Activated CD4-positive, CD25-positive, alpha-beta regulatory T cell treated with anti-CD3 and anti-CD28 coated beads, Interleukin-2, amount 50 U/mL, for 72 hours (primary cell): ENCODE measurements around the gene IVD.
A peak's percentile ranks its signal among the peaks of the same experiment; 100 is the strongest.

ENCODE experiments used
- DNase-seq: peaks from one replicate; pipeline ENCODE4 v3.0.0; 2021

Gene IVD

DNA sequence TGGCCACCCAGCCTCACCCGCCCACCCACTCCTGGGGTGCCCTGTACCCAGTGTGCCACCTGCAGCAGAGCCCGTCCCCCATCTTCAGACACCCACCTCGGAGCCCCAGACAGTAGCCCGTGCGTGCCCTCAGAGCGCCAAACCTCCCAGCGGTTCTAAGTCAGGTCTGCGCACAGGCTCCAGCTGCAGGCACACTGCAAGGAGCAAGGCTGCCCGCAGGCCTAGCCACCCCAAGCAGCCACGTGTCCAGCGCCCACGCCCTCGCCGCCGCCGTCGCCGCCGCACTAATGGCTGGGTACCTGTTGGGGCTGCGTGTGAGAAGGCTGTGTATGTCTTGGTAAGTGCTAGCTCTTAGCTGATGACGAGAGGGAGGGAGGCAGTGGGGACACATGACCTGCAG is 56.4 kb downstream of the IVD start:
- DNase-seq: no peak

DNA sequence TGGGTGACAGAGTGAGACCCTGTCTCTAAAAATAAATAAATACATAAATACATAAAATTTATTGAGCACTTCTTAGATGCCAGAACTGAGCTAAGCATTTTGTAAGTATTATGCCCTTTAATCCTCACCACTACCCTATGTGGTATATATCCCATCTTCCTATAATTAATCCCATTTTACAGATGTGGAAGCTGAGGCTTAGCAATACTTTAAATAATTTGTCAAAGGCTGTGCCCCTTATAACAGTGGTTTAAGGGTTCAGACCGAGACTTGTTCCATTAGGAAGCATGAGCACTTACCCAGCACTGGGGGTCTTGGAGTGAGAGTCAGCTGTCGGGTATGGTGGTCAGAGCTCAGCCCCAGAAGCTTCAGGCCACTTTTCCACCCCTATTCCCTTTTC is 57.7 kb downstream of the IVD start:
- no peak for DNase-seq

- DNase-seq: no peak
These were observed 58.4 kb downstream of the IVD start for GRCh38 chr15:40463886-40464545.

DNA sequence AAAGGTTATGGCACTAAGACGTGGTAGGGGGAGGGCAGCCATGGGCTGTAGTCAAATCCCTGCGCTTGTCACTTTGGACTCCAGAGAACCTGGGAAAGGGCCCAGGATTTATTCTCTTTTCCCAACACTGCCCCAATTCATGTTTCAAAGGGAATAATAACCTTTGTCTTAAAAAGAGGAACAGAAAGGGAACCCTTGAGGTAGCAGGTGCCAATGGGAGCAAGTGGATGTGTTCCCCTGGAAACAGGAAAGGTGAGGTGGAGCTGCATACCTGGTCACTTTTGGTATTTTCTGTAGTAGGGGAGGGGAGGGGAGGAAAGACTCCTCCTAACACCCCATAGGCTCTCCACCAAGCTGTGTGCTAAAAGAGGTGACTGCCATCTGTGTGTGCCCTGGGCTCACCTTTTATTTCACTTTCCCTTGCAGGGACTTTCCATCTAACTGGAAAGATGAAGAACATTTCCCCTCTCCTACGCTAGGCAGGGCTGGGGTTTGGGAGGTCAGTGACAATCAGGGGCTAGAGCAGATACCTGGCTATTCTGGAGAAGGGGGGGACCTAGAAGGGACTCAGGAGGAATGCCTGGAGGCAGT is 59.1 kb downstream of the IVD start:
- no peak for DNase-seq

GRCh38 chr15:40465939-40466338 is 60.3 kb downstream of the IVD start:
- DNase-seq: no peak

DNA sequence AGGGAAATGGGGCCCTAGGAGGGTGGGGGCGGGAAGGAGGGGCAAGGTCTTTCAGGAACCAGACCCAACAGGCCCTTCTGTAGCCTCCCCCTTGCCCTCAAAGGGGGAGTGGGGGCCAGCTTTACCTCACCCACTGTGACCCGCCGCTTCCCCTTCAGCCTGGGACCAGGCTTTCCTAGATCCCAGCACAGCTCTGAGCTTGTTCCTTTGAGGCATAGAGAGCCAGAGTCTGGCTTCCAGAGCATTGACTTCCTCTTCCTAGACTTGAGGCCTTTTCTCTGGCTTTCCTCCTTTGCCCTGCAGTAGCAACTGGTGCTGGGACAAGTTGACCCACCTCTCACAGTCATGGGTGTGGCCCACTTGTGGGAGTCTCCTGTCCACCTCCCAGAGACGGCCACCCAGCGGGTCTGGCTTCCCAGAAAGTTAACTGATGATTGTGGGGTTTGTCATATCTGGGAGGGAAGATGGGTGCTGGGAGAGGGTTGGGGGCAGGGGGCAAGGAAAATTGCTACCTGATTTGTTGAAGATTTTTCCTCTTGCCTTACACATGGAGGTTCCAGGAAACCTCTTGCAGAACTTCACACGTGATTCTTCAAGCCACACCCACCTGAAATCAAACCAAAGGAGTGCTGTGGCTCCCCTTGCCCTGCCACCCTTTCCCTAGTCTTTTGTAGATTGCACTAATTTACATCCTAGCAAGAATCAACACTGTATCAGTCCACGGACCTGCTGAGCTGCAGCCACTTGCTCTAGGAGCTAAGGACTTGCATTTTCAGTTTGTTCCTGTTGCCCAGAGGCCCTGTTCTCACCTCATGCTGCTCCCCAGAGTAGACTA is 61.0 kb downstream of the IVD start:
- DNase-seq: no peak

DNA sequence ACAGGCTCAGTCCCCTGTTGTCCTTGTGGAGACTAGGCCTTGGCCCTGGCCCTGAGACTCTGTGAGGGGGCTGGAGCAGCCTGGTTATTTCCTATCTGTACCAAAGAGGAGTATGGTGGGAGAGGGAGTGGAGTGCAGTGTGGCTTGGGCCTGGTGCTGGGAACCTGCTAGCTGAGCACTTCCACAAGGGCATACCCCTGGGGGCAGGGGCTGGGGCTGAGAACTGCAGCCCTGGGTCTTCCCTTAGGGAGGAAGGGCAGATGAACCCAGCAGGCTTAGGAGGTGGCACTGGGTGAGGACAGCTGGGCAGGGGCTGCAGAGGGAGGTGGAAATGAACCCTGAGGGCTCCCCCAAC is 61.6 kb downstream of the IVD start:
- DNase-seq: no peak

DNA sequence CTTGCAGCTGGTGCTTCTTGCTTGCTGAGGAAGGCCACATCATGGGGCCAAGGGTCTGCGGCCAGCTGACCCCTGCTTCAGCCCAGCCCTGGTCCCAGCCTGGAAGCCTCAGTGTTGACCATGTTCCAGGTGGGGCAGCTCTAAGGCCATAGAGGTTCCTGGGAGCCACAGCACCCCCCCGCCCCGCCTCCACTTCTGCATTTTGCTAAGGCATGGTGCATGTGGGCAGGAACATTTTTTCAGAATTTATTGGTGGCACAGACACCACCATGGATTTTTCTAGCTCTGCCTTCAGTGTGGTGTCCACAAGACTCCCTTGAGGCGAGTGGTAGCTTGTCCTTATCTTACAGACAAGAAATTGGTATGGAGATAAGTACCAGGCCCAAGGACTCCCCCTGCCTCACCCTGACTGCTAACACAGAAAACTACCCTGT is 63.3 kb downstream of the IVD start:
- DNase-seq: no peak

DNA sequence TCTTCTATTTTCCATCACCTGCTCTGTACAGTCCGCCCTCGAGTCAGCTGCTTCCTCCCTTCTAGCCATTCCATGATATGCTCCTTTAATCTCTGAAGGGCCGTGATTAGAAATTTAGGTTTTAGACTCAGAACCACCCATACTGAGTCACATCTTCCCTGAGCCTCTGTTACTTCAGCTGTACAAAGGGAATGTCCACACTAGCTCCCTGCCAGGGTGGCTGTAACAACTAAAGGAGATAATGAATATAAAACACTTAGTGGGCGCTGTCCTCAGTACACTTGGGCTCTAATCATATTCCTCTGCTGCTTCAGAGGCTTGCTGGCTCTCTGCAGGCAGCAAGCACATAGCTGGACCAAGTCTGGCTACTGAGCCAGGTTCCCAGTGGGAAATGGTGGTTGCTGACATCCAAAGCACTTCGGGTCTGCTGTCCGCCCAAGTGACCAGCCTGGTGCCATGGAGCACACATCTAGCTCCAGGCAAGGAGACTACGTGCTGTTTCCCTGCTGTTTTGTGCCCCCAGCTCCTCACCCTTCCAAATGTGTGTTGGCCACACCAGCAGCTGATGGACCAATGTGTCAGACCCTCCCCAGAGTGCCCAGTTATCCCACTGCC is 64.3 kb downstream of the IVD start:
- DNase-seq: no peak

GRCh38 chr15:40470423-40471104 is 65.0 kb downstream of the IVD start, which contains the start of gene CHST14:
Gene CHST14, plus strand, starts transcription at chr15:40470984. Its CDS starts 230 bp downstream, at chr15:40471214.
- DNase-seq: peak; percentile 62
